ENCODE measurements around the gene MS4A4A. TPM values are rescaled to one million over a fixed set of nuclear protein-coding genes. Genes with fewer than 3 reads are reported as not detected.

Gene MS4A4A
- polyA plus RNA-seq, 1 donor from 2014 or later = not detected

GRCh38 chr11:60348116-60348515 lies 67.7 kb downstream of the MS4A4A start:
- H3K27ac ChIP-seq (ENCODE audit: low read length) = no peak overlapping the region
- no peaks in the 10 kb centered on the region for H3K9me2 ChIP-seq (ENCODE audit: insufficient read depth, low read length)
- no peak overlapping the region for H3K4me3 ChIP-seq (ENCODE audit: low read length)
- no peaks in the 10 kb centered on the region for H3K9me3 ChIP-seq (ENCODE audit: low read length)
- no peak overlapping the region for H3K9ac ChIP-seq (ENCODE audit: low read length)
- no peak overlapping the region for H3K4me2 ChIP-seq (ENCODE audit: low read length)
- H3K36me3 ChIP-seq (ENCODE audit: insufficient read depth, low read length) = no peaks in the 10 kb centered on the region
- H4K20me1 ChIP-seq (ENCODE audit: insufficient read depth) = no peaks in the 10 kb centered on the region
- no peaks in the 10 kb centered on the region for H3K27me3 ChIP-seq (ENCODE audit: insufficient read depth, low read depth, low read length)
- no peaks in the 10 kb centered on the region for H3F3A ChIP-seq (ENCODE audit: insufficient read depth, low read length, poor library complexity, severe bottlenecking)
- H2AFZ ChIP-seq (ENCODE audit: low read depth, low read length) = no peak overlapping the region
- H3K79me2 ChIP-seq (replicated peaks; ENCODE audit: insufficient read depth, low read length) = no peaks in the 10 kb centered on the region
- no peak for TF ChIP-seq TAF1 (IDR thresholded peaks at IDR 0.05; ENCODE audit: low read depth)
- no peak for TF ChIP-seq POLR2AphosphoS5 (IDR thresholded peaks at IDR 0.05)
- TF ChIP-seq RAD21 (conservative IDR thresholded peaks at IDR 0.05) = no peak
- TF ChIP-seq SMC3 (conservative IDR thresholded peaks at IDR 0.05; ENCODE audit: poor library complexity) = no peak
- no peak for TF ChIP-seq MXI1 (conservative IDR thresholded peaks at IDR 0.05; ENCODE audit: poor library complexity, severe bottlenecking)
- TF ChIP-seq CTCF (IDR thresholded peaks at IDR 0.05; ENCODE audit: poor library complexity, severe bottlenecking) = no peak
- no peak for TF ChIP-seq EZH2 (IDR thresholded peaks at IDR 0.05; ENCODE audit: borderline replicate concordance, insufficient read depth, low read length, poor library complexity, severe bottlenecking)
- TF ChIP-seq REST (IDR thresholded peaks at IDR 0.05; ENCODE audit: borderline replicate concordance) = no peak
- TF ChIP-seq EP300 (conservative IDR thresholded peaks at IDR 0.05; ENCODE audit: poor library complexity, severe bottlenecking) = no peak

- no peak for TF ChIP-seq POLR2AphosphoS5 (IDR thresholded peaks at IDR 0.05)
- TF ChIP-seq SMC3 (conservative IDR thresholded peaks at IDR 0.05; ENCODE audit: poor library complexity) = no peak
- TF ChIP-seq EZH2 (IDR thresholded peaks at IDR 0.05; ENCODE audit: borderline replicate concordance, insufficient read depth, low read length, poor library complexity, severe bottlenecking) = no peak
- TF ChIP-seq REST (IDR thresholded peaks at IDR 0.05; ENCODE audit: borderline replicate concordance) = no peak
- no peak for TF ChIP-seq EP300 (conservative IDR thresholded peaks at IDR 0.05; ENCODE audit: poor library complexity, severe bottlenecking)
- TF ChIP-seq CTCF (IDR thresholded peaks at IDR 0.05; ENCODE audit: poor library complexity, severe bottlenecking) = no peak
- no peak for TF ChIP-seq MXI1 (conservative IDR thresholded peaks at IDR 0.05; ENCODE audit: poor library complexity, severe bottlenecking)
- no peak for TF ChIP-seq RAD21 (conservative IDR thresholded peaks at IDR 0.05)
- no peak for TF ChIP-seq TAF1 (IDR thresholded peaks at IDR 0.05; ENCODE audit: low read depth)
- no peaks in the 10 kb centered on the region for H3K79me2 ChIP-seq (replicated peaks; ENCODE audit: insufficient read depth, low read length)
Observed at GRCh38 chr11:60349990-60350389, 69.5 kb downstream of the MS4A4A start.

More at GRCh38 chr11:60349990-60350389, 69.5 kb downstream of the MS4A4A start:
- Histone ChIP-seq H3K9me3 (ENCODE audit: low read length) (no peaks in the 10 kb centered on the region), H3K27me3 (ENCODE audit: insufficient read depth, low read depth, low read length) (no peaks in the 10 kb centered on the region), H3F3A (ENCODE audit: insufficient read depth, low read length, poor library complexity, severe bottlenecking) (no peaks in the 10 kb centered on the region), H2AFZ (ENCODE audit: low read depth, low read length) (no peak overlapping the region), H3K4me3 (ENCODE audit: low read length) (no peak overlapping the region), H4K20me1 (ENCODE audit: insufficient read depth) (no peaks in the 10 kb centered on the region), H3K27ac (ENCODE audit: low read length) (no peak overlapping the region), H3K9me2 (ENCODE audit: insufficient read depth, low read length) (no peaks in the 10 kb centered on the region), H3K9ac (ENCODE audit: low read length) (no peak overlapping the region), H3K36me3 (ENCODE audit: insufficient read depth, low read length) (no peaks in the 10 kb centered on the region), H3K4me2 (ENCODE audit: low read length) (no peak overlapping the region)
